Left lung (tissue), 10 donors: ENCODE measurements around the gene EEF1AKMT4. TPM values are rescaled to one million over a fixed set of nuclear protein-coding genes. Genes with fewer than 3 reads are reported as not detected.

Experiments
- ATAC-seq: fragments of 200-7000 bp; cut with Tn5 transposase; one replicate; pipeline ENCODE4 v1.9.1; 2020; ENCODE audit warnings: moderate library complexity
- DNase-seq, 4 donors: peaks; one replicate each; pipeline ENCODE4 v3.0.0-alpha.2; 2013 to 2020
- H3K27ac ChIP-seq, 2 donors: fragments of 200-600 bp; sonication (generic) in 1 of 2; one replicate each; pipeline versions ENCODE4 v1.5.0 to v1.8.0; 2020 to 2021
- H3K27me3 ChIP-seq, 2 donors: fragments of 200-600 bp; sonication (generic) in 1 of 2; one replicate each; pipeline versions ENCODE4 v1.5.0 to v1.8.0; 2020 to 2021
- H3K36me3 ChIP-seq, 2 donors: fragments of 200-600 bp; sonication (generic) in 1 of 2; one replicate each; pipeline versions ENCODE4 v1.5.0 to v1.8.0; 2020 to 2021
- H3K4me1 ChIP-seq, 2 donors: fragments of 200-600 bp; one replicate each; pipeline ENCODE4 v1.8.0; 2021
- H3K4me3 ChIP-seq, 2 donors: fragments of 200-600 bp; sonication (generic) in 1 of 2; one replicate each; pipeline versions ENCODE4 v1.5.0 to v1.8.0; 2020 to 2021; ENCODE audit warnings: mild to moderate bottlenecking in 1 of 2
- H3K9me3 ChIP-seq, 2 donors: fragments of 200-600 bp; sonication (generic) in 1 of 2; one replicate each; pipeline versions ENCODE4 v1.5.0 to v1.8.0; 2020 to 2021
- CTCF ChIP-seq, 2 donors: fragments of 200-600 bp; sonication (generic) in 1 of 2; IDR thresholded peaks; one replicate each; pipeline versions ENCODE4 v1.5.0 to v1.8.0; 2021; ENCODE audit warnings: antibody characterized with exemption in 2 of 2
- intact Hi-C, 2 donors: fragments of 100-400 bp; cut with DNase I; formaldehyde crosslinking; loops; one replicate each; pipeline versions ENCODE4 v1.11.2 to v1.14.2; 2022
- polyA plus RNA-seq, 6 donors: library from polyadenylated mRNA; unstranded; fragments of 120-200 nt; gene quantifications; one replicate each; pipeline ENCODE4 v1.2.1, GENCODE V29; 2013; ENCODE audit not compliant: insufficient read length in 6 of 6
- total RNA-seq, 2 donors: library from RNA; stranded (reverse); fragmentation: NEBNext Ultra II Directional; extraction: Animal tissue kit (Norgen Biotek cat#: 25700); gene quantifications; one replicate each; pipeline ENCODE4 v1.2.1, GENCODE V29; 2021
- donor health status: DM: no; HTN: yes; CAD: no.
- donor health status: DM: no; HTN: no; CAD: no.

The EEF1AKMT4 gene
- total and polyA plus RNA-seq, 8 donors: 1.8 to 6.5 (median 2.7) TPM

GRCh38 chr3:184230603-184231528, 18.6 kb upstream of the EEF1AKMT4 start:
- H3K27ac ChIP-seq: no peak overlapping the region
- H3K4me3 ChIP-seq: peak overlapping the region in 1 of 2 donors; percentile 40
- DNase-seq (peak in 1 of 4 donors; percentile 78), ATAC-seq (peak; percentile 26)
- no peak for TF ChIP-seq CTCF (IDR thresholded peaks at IDR 0.05)
- H3K27me3 ChIP-seq: peaks cover 46 to 92% of the 10 kb centered on the region in 2 donors
- H3K9me3 ChIP-seq: no peaks in the 10 kb centered on the region
- peaks cover 12 to 23% of the 10 kb centered on the region in 2 donors for H3K4me1 ChIP-seq
- intact Hi-C loops: loop anchor here in 1 of 2 donors (10.0 kb wide), 1 partner anchor 86 kb away; no protein-coding TSS in a partner anchor
- H3K36me3 ChIP-seq: no peaks in the 10 kb centered on the region

- no peak overlapping the region for H3K4me3 ChIP-seq
- no peaks in the 10 kb centered on the region for H3K36me3 ChIP-seq
- peaks cover 12 to 23% of the 10 kb centered on the region in 2 donors for H3K4me1 ChIP-seq
- ATAC-seq: no peak
- no peaks in the 10 kb centered on the region for H3K9me3 ChIP-seq
- intact Hi-C loops: loop anchor here in 1 of 2 donors (10.0 kb wide), 1 partner anchor 87 kb away; no protein-coding TSS in a partner anchor
- H3K27me3 ChIP-seq: peaks cover 46 to 89% of the 10 kb centered on the region in 2 donors
- no peak for TF ChIP-seq CTCF (IDR thresholded peaks at IDR 0.05)
- no peak for DNase-seq
- no peak overlapping the region for H3K27ac ChIP-seq
These were observed 17.8 kb upstream of the EEF1AKMT4 start for GRCh38 chr3:184231671-184232070.

- Histone ChIP-seq H3K36me3 (no peaks in the 10 kb centered on the region), H3K9me3 (no peaks in the 10 kb centered on the region), H3K4me1 (peaks cover 12 to 23% of the 10 kb centered on the region in 2 donors), H3K4me3 (no peak overlapping the region), H3K27me3 (peaks cover 41 to 77% of the 10 kb centered on the region in 2 donors), H3K27ac (no peak overlapping the region)
- peak in 1 of 4 donors; percentile 60 for DNase-seq
- ATAC-seq: no peak
- no peak for TF ChIP-seq CTCF (IDR thresholded peaks at IDR 0.05)
- intact Hi-C loops: loop anchor here in 1 of 2 donors (10.0 kb wide), 1 partner anchor 88 kb away; no protein-coding TSS in a partner anchor
These were observed 16.2 kb upstream of the EEF1AKMT4 start for GRCh38 chr3:184233127-184233843.

- DNase-seq: peak in 2 of 4 donors; percentile 85
- ATAC-seq: peak; percentile 86
- peaks cover 32 to 70% of the 10 kb centered on the region in 2 donors for H3K27me3 ChIP-seq
- H3K4me1 ChIP-seq: peaks cover 12 to 19% of the 10 kb centered on the region in 2 donors
- TF ChIP-seq CTCF (IDR thresholded peaks at IDR 0.05): no peak
- H3K9me3 ChIP-seq: no peaks in the 10 kb centered on the region
- H3K27ac ChIP-seq: no peak overlapping the region
- H3K4me3 ChIP-seq: no peak overlapping the region
- intact Hi-C loops: loop anchor here in 1 of 2 donors (10.0 kb wide), 1 partner anchor 89 kb away; no protein-coding TSS in a partner anchor
- no peaks in the 10 kb centered on the region for H3K36me3 ChIP-seq
These were observed 15.2 kb upstream of the EEF1AKMT4 start for GRCh38 chr3:184234224-184234623.
